ENCODE results near the gene KLHL29.
A peak's percentile ranks its signal among the peaks of the same experiment; 100 is the strongest.

KLHL29 gene

GRCh38 chr2:23498943-23499342 lies 114.0 kb downstream of the KLHL29 start:
- peak overlapping the region in 6 of 10 experiments; percentile 14 to 50 (median 21); a peak in 8 of 20 replicates for H3K4me3 ChIP-seq
- peak overlapping the region; percentile 34 to 96 (median 83) for H3K4me2 ChIP-seq
- no peaks in the 10 kb centered on the region for H3K9me3 ChIP-seq (replicated peaks in 1 of 11)
- peaks cover 34 to 71% (median 58%) of the 10 kb centered on the region in 10 experiments for H3K4me1 ChIP-seq
- peak overlapping the region in 7 of 11 experiments; percentile 18 to 65 (median 56); a peak in 12 of 22 replicates for H3K27ac ChIP-seq
- peak; percentile 22 to 77 (median 65); a peak in 16 of 22 replicates for TF ChIP-seq Cebpa-rat (IDR thresholded peaks at IDR 0.05)
- peak overlapping the region in 3 of 11 experiments; percentile 2 to 51 (median 27); a peak in 6 of 22 replicates for H3K9ac ChIP-seq
- peaks cover 0 to 27% (median 0%) of the 10 kb centered on the region in 11 experiments; a peak in 6 of 22 replicates for H4K20me1 ChIP-seq
- H3K27me3 ChIP-seq, result peaks cover 0 to 91% (median 10%) of the 10 kb centered on the region in 11 experiments; a peak in 10 of 22 replicates
- no peaks in the 10 kb centered on the region for H3K36me3 ChIP-seq

- Histone ChIP-seq H3K4me2 (peak overlapping the region; percentile 34 to 96 (median 83); a peak in 21 of 22 replicates), H3K27ac (peak overlapping the region in 7 of 11 experiments; percentile 18 to 65 (median 56); a peak in 12 of 22 replicates), H4K20me1 (peaks cover 0 to 22% (median 0%) of the 10 kb centered on the region in 11 experiments; a peak in 6 of 22 replicates), H3K9ac (peak overlapping the region in 4 of 11 experiments; percentile 2 to 51 (median 20); a peak in 5 of 22 replicates), H3K4me1 (peaks cover 34 to 74% (median 59%) of the 10 kb centered on the region in 10 experiments), H3K27me3 (peaks cover 0 to 86% (median 10%) of the 10 kb centered on the region in 11 experiments; a peak in 10 of 22 replicates), H3K9me3 (replicated peaks in 1 of 11) (no peaks in the 10 kb centered on the region), H3K4me3 (peak overlapping the region in 6 of 10 experiments; percentile 14 to 50 (median 21); a peak in 7 of 20 replicates), H3K36me3 (no peaks in the 10 kb centered on the region)
- TF ChIP-seq Cebpa-rat (IDR thresholded peaks at IDR 0.05), result no peak
These were observed 114.5 kb downstream of the KLHL29 start for GRCh38 chr2:23499439-23499838.

GRCh38 chr2:23500836-23501235 lies 115.9 kb downstream of the KLHL29 start:
- H3K36me3 ChIP-seq, result no peaks in the 10 kb centered on the region
- H4K20me1 ChIP-seq, result peaks cover 0 to 27% (median 0%) of the 10 kb centered on the region in 11 experiments; a peak in 7 of 22 replicates
- peaks cover 36 to 75% (median 54%) of the 10 kb centered on the region in 10 experiments for H3K4me1 ChIP-seq
- no peak overlapping the region for H3K4me3 ChIP-seq
- H3K9ac ChIP-seq, result no peak overlapping the region
- H3K9me3 ChIP-seq (replicated peaks in 1 of 11), result no peaks in the 10 kb centered on the region
- TF ChIP-seq Cebpa-rat (IDR thresholded peaks at IDR 0.05), result no peak
- H3K27me3 ChIP-seq, result peaks cover 0 to 72% (median 10%) of the 10 kb centered on the region in 11 experiments; a peak in 9 of 22 replicates
- H3K27ac ChIP-seq, result no peak overlapping the region
- H3K4me2 ChIP-seq, result peak overlapping the region in 4 of 11 experiments; percentile 6 to 96 (median 20); a peak in 4 of 22 replicates

- peaks cover 0 to 77% (median 10%) of the 10 kb centered on the region in 11 experiments; a peak in 8 of 22 replicates for H3K27me3 ChIP-seq
- no peaks in the 10 kb centered on the region for H3K36me3 ChIP-seq
- no peaks in the 10 kb centered on the region for H3K9me3 ChIP-seq (replicated peaks in 1 of 11)
- H4K20me1 ChIP-seq, result peaks cover 0 to 25% (median 0%) of the 10 kb centered on the region in 11 experiments; a peak in 7 of 22 replicates
- H3K4me3 ChIP-seq, result no peak overlapping the region
- no peak overlapping the region for H3K27ac ChIP-seq
- TF ChIP-seq Cebpa-rat (IDR thresholded peaks at IDR 0.05), result no peak
- no peak overlapping the region for H3K4me2 ChIP-seq
- H3K4me1 ChIP-seq, result peaks cover 32 to 75% (median 54%) of the 10 kb centered on the region in 10 experiments
- no peak overlapping the region for H3K9ac ChIP-seq
These were observed 117.1 kb downstream of the KLHL29 start for GRCh38 chr2:23502096-23502495.

- Histone ChIP-seq H3K4me2 (peak overlapping the region in 6 of 11 experiments; percentile 19 to 63 (median 40); a peak in 6 of 22 replicates), H3K4me3 (no peak overlapping the region), H4K20me1 (peaks cover 0 to 20% (median 0%) of the 10 kb centered on the region in 11 experiments; a peak in 7 of 22 replicates), H3K9ac (no peak overlapping the region), H3K4me1 (peaks cover 24 to 75% (median 52%) of the 10 kb centered on the region in 10 experiments), H3K27me3 (peaks cover 0 to 78% (median 5%) of the 10 kb centered on the region in 11 experiments; a peak in 8 of 22 replicates), H3K27ac (no peak overlapping the region), H3K36me3 (no peaks in the 10 kb centered on the region), H3K9me3 (replicated peaks in 1 of 11) (no peaks in the 10 kb centered on the region)
- no peak for TF ChIP-seq Cebpa-rat (IDR thresholded peaks at IDR 0.05)
These were observed 118.1 kb downstream of the KLHL29 start for GRCh38 chr2:23503097-23503496.

GRCh38 chr2:23503682-23504081 lies 118.7 kb downstream of the KLHL29 start:
- Histone ChIP-seq H3K4me1 (peaks cover 18 to 75% (median 50%) of the 10 kb centered on the region in 10 experiments), H4K20me1 (peaks cover 0 to 20% (median 0%) of the 10 kb centered on the region in 11 experiments; a peak in 5 of 22 replicates)

GRCh38 chr2:23504591-23504990 lies 119.6 kb downstream of the KLHL29 start:
- Histone ChIP-seq H3K4me1 (peaks cover 10 to 66% (median 41%) of the 10 kb centered on the region in 10 experiments), H3K4me3 (no peak overlapping the region), H3K27me3 (peaks cover 0 to 74% (median 0%) of the 10 kb centered on the region in 11 experiments; a peak in 6 of 22 replicates), H3K36me3 (no peaks in the 10 kb centered on the region), H3K4me2 (peak overlapping the region in 1 of 11 experiments; percentile 52; a peak in 1 of 22 replicates), H3K9ac (no peak overlapping the region), H3K27ac (no peak overlapping the region), H3K9me3 (replicated peaks in 1 of 11) (no peaks in the 10 kb centered on the region), H4K20me1 (peaks cover 0 to 20% (median 0%) of the 10 kb centered on the region in 11 experiments; a peak in 5 of 22 replicates)
- no peak for TF ChIP-seq Cebpa-rat (IDR thresholded peaks at IDR 0.05)

More at GRCh38 chr2:23503682-23504081, 118.7 kb downstream of the KLHL29 start:
- H3K27ac ChIP-seq, result no peak overlapping the region
- 0 out of 22 replicates have a peak overlapping the region, but pooled peaks of 1 of the 11 experiments have one; percentile 10 for H3K9ac ChIP-seq
- peak overlapping the region in 10 of 11 experiments; percentile 17 to 63 (median 36); a peak in 14 of 22 replicates for H3K4me2 ChIP-seq
- H3K27me3 ChIP-seq, result peaks cover 0 to 78% (median 0%) of the 10 kb centered on the region in 11 experiments; a peak in 7 of 22 replicates
- H3K4me3 ChIP-seq, result no peak overlapping the region
- no peaks in the 10 kb centered on the region for H3K9me3 ChIP-seq (replicated peaks in 1 of 11)
- no peaks in the 10 kb centered on the region for H3K36me3 ChIP-seq
- no peak for TF ChIP-seq Cebpa-rat (IDR thresholded peaks at IDR 0.05)

- H3K4me1 ChIP-seq, result peaks cover 10 to 58% (median 34%) of the 10 kb centered on the region in 10 experiments
- H3K9ac ChIP-seq, result no peak overlapping the region
- H3K4me2 ChIP-seq, result peak overlapping the region in 10 of 11 experiments; percentile 27 to 85 (median 65); a peak in 16 of 22 replicates
- H3K27ac ChIP-seq, result no peak overlapping the region
- H4K20me1 ChIP-seq, result peaks cover 0 to 20% (median 0%) of the 10 kb centered on the region in 11 experiments; a peak in 5 of 22 replicates
- no peak for TF ChIP-seq Cebpa-rat (IDR thresholded peaks at IDR 0.05)
- no peak overlapping the region for H3K4me3 ChIP-seq
- H3K27me3 ChIP-seq, result peaks cover 0 to 71% (median 0%) of the 10 kb centered on the region in 11 experiments; a peak in 5 of 22 replicates
- H3K9me3 ChIP-seq (replicated peaks in 1 of 11), result no peaks in the 10 kb centered on the region
- H3K36me3 ChIP-seq, result no peaks in the 10 kb centered on the region
These were observed 120.4 kb downstream of the KLHL29 start for GRCh38 chr2:23505218-23505983.

Data from BLaER1 treated with 17β-estradiol and CSF1 and Interleukin-3, amounts not matched to agents 10 nM and 100 nM (cell line).